Activated CD8-positive, alpha-beta memory T cell treated with anti-CD3 and anti-CD28 coated beads, Interleukin-2, amount 50 U/mL, for 48 hours (primary cell): ENCODE results near the gene WWTR1.

ENCODE experiments used
- DNase-seq: peaks from one replicate; pipeline ENCODE4 v3.0.0-alpha.2; 2020

Gene WWTR1

GRCh38 chr3:149589332-149589731 lies 68.5 kb downstream of the WWTR1 start:
- DNase-seq = no peak

GRCh38 chr3:149588909-149589308 lies 68.9 kb downstream of the WWTR1 start:
- no peak for DNase-seq

- DNase-seq = no peak
Observed at GRCh38 chr3:149587383-149587782, 70.4 kb downstream of the WWTR1 start.

DNA sequence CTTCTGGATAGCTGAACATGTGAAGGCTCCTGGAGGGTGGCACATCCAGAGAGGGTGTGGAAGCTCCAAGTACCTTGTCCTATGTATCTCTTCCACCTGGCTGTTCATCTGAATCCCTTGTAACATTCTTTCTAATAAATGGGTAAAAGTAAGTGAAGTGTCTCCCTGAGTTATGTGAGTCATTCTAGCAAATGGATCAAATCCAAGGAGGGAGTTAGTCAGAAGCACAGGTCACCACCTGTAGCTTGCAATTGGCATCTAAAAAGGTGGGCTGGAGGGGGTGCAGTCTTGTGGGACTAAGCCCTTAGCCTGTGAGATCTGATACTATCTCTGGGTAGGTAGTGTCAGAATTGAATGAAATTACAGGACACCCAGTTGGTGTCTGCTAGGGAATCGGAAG lies 71.0 kb downstream of the WWTR1 start:
- no peak for DNase-seq

GRCh38 chr3:149585401-149585726 lies 72.5 kb downstream of the WWTR1 start:
- no peak for DNase-seq

DNA sequence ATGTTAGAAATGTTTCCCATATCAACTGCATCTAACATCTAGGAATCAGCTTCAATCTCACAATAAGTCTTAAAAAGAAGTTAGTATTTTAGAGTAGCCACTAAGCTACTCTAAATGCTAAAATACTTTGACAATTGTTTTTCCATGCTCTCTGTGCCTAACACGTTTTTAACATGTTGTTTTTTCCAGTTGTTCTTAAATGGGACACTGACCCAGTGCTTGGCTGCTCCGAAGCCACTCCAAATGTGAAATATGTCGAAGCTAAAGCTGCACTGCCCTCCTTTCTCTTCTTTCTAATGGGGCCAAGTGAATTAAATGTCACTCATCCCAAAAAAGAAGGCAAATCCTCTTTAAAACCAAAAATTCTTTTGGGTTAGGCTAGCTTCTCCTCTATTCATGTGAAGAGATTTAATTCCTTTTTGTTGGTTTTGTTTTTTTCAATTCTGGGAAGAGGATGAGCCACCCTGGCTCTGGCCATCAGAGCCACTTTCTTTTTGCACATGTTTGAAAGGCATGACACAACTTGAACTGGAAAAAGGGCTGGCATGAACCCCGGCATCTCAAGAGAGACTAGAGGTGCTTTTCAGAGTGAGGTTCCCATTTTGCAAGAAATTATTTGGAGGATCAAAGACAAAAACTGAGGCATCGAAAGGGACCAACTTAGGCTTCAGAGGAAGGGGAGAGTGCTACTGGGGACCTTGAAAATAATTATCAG lies 73.7 kb downstream of the WWTR1 start:
- DNase-seq = no peak

DNA sequence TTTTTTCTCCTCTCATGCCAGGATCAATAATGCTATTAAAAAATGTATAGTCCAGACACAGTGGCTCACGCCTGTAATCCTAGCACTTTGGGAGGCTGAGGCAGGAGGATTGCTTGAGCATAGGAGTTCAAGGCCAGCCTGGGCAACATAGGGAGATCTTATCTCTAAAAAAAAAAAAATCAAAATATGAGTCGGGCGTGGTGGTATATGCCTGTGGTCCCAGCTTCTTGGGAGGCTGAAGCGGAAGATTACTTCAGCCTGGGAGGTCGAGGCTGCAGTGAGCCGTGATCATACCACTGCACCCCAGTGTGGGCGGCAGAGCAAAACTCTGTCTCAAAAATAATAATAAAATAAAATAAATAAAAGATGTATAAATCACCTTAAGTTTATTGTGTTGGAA lies 75.4 kb downstream of the WWTR1 start:
- no peak for DNase-seq

GRCh38 chr3:149581681-149582370 lies 76.0 kb downstream of the WWTR1 start:
- DNase-seq = no peak

- DNase-seq = no peak
Observed at GRCh38 chr3:149581248-149581647, 76.6 kb downstream of the WWTR1 start.

GRCh38 chr3:149579838-149580542 lies 77.8 kb downstream of the WWTR1 start:
- no peak for DNase-seq

GRCh38 chr3:149579161-149579560 lies 78.7 kb downstream of the WWTR1 start:
- no peak for DNase-seq

- no peak for DNase-seq
Observed at GRCh38 chr3:149577801-149578200, 80.0 kb downstream of the WWTR1 start.

DNA sequence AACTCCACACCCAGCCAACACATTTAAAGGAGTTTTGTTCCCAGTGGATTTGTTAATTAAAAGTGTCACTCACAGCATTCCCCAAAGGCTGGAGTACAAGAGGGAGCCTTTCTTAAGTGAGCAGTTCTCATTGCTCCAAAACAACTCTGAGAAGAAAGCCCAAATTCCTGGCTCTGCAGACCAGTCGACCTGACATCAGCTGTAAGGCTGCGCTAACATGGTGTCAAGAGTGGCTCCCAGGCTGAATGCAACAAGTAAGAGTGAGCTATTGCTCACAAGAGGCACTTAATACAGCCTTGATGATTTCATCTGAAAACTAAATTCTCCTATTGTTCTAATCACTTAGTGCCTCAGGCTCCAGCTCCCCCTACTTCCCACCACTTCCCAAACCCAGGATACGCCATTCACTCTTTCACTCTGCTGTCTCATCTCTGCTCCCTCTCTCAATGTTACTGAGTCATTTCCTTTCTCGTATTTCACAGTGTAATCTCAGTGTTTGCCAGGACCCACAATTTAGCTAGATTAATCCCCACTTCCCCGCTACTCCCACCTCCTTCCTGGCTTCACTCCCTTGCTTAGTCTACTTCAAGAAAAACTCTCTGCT lies 81.8 kb downstream of the WWTR1 start:
- no peak for DNase-seq

- no peak for DNase-seq
Observed at GRCh38 chr3:149575213-149575960, 82.4 kb downstream of the WWTR1 start.

DNA sequence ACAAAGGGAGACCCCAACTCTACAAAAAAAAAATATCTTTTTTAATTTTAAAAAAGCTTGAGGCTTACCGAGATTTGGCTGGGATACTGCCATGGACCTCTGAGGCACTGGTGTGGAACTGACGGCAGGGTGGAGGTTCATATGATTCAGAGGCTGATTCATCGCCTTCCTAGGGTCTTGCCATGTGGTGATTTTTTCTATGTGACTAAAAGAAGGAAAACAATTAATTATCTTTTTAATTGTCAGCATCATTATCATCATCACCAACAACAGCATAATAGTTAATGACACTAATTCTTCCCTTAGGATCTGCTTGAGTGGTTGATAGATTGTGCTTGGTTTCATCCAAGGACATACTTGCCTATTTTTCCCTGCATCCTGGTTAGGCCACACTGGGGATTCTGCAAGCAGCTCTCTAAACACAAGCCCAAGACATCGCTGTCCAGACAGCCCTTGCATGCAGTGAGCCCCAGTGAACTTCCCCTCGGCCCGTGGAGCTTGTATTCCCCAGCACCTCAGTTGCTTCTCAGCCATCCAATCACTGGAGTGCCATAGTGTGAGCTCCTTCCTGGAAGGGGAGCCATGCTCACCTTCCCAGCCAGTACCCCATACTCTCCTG lies 84.9 kb downstream of the WWTR1 start:
- no peak for DNase-seq

GRCh38 chr3:149571381-149571780 lies 86.4 kb downstream of the WWTR1 start:
- no peak for DNase-seq

- DNase-seq = no peak
Observed at GRCh38 chr3:149570016-149570415, 87.8 kb downstream of the WWTR1 start.

DNA sequence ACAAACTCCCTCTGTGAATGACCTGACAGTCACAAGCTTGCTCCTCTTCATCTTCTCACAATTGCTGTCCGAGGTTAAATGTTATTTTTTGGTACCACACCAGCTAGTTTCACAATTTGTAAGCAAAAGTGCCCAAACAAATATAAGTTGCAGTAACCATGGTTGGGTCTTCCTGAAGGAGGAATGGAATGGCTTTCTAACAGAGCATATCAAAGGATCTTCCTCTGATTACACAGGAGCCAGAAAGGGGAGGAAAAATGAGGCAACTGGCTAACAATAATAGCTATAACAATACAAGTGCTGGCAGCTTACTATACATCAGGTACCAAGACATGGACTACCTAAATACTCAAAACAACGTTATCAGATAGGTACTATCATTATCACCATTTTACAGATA lies 90.4 kb downstream of the WWTR1 start:
- no peak for DNase-seq

GRCh38 chr3:149566292-149566975 lies 91.4 kb downstream of the WWTR1 start:
- no peak for DNase-seq

GRCh38 chr3:149564079-149564478 lies 93.7 kb downstream of the WWTR1 start:
- no peak for DNase-seq

DNA sequence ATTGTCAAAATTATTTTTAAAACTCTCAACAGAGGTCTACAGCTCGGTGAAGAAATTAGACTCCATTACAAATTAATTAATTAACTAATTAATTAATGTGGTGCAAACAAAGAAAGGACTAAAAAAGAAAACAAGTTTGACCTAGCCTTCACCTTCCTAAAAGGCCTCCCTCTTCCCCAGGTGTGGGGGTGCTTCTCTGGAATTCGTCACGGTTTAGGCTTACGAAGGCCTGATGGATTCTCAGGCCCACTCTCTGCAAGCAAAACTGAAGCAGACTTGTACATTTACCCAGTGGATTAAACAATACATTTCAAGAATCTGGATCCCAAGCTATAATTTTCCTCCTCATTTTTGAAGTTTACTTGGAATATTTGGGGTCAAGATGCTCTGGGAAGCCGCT lies 94.7 kb downstream of the WWTR1 start:
- no peak for DNase-seq

DNA sequence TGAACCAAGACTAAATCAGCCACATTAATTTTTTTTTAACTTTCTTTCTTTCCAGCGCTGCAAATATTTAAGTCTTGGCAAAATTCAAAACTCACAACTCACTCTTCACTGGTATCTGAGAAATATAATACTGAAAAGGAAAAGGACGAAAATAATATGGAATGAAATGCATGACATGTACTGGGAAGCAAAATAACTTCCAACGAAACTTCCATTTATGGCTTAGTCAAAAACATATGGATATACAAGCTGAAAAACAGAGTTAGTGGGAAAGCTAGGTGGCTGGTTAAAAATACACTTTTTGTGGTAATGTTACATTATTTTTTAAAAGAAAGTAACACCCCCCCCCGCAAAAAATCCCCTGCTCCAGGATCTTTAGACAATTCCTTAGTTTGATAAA lies 97.2 kb downstream of the WWTR1 start:
- no peak for DNase-seq
